HPDE6-E6E7 (cell line): ENCODE data around the gene LATS1.
"Not testable (repeated sequence)": the region's sequence is repeated elsewhere in the genome, so short reads cannot be mapped to it uniquely, and the experiment has no call there.

ENCODE experiments used
- DNase-seq: peaks from one replicate; pipeline ENCODE4 v3.0.0; 2011; ENCODE audit warnings: missing footprints; ENCODE audit errors: extremely low spot score

The LATS1 gene

GRCh38 chr6:149717588-149718458 is at the start of gene LATS1:
TSS of gene LATS1 (minus strand) at chr6:149718101. CDS start at chr6:149702126, 15,975 bp downstream.
- peak; percentile 66 for DNase-seq

GRCh38 chr6:149766156-149766769 is 48.4 kb upstream of the LATS1 start:
- no peak for DNase-seq

DNA sequence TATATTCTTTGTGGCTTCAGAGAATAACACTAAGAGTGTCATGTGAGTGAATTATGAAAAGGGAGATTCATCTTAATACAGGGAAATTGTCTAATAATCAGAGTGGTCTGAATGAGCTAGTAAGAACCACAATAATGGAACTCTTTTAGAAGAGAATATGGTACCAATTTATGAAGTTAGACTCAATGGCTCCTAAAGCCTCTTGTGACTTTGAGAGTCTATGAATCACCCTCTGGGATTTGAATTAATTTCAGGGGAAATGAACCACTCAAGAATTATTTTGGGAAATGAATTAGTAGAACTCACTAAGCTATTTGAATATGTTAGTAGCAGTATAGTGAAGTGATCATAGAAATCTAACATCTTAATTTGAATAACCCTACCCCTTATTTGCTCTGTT is 46.0 kb upstream of the LATS1 start:
- no peak for DNase-seq

DNA sequence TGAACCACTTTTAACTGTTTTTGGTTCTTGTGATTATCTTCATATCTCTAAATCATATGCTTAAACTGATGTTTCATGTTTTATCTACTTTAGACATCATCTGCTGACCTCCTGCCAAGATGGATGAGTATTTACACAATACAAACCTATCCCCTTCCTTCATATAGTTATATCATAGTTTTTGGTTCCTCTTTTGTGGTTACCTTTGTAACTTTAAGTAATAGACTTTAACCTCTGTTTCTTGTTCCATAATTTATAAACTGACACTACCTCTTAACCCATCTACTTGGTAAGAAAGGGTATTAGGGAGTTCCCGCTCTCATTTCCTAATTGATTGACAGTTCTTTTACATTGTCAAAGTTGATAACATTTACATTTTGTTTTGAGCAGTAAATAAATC is 43.5 kb upstream of the LATS1 start:
- DNase-seq: no peak

- DNase-seq: no peak
Measured at GRCh38 chr6:149756261-149756636, 38.3 kb upstream of the LATS1 start.

- no peak for DNase-seq
Measured at GRCh38 chr6:149755300-149756260, 37.7 kb upstream of the LATS1 start.

DNA sequence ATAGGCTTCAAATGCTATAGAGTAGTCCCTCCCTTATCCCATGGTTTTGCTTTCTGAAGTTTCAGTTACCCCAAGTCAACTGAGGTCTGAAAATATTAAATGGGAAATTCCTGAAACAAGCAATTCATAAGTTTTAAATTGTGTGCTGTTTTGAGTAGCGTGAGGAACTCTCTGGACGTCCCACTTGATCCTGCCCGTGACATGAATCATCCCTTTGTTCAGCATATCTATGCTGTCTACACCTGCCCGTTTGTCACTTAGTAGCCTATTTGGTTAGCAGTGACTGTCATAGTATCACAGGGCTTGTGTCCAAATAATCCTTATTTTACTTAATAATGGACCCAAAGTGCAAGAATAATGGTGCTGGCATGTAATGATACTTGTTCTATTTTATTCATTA is 36.6 kb upstream of the LATS1 start:
- DNase-seq: no peak

DNA sequence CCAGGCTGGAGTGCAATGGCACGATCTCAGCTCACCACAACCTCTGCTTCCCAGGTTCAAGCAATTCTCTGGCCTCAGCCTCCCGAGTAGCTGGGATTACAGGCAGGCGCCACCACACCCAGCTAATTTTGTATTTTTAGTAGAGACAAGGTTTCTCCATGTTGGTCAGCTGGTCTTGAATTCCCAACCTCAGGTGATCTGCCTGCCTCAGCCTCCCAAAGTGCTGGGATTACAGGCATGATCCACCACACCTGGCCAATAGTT is 35.4 kb upstream of the LATS1 start:
- not testable (repeated sequence) for DNase-seq

- no peak for DNase-seq
Measured at GRCh38 chr6:149752600-149753373, 34.9 kb upstream of the LATS1 start.

DNA sequence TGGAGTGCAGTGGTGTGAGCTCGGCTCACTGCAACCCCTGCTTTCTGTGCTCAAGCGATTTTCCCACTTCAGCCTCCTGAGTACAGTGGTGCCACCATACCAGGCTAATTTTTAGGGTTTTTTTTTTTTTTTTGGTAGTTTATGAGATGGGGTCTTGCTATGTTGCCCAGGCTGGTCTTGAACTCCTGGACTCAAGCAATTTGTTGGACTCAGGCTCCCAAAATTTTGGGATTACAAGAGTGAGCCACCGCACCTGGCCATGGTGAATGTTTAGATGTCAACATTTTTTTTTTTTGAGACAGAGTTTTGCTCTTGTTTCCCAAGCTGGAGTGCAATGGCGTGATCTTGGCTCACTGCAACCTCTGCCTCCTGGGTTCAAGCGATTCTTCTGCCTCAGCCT is 34.0 kb upstream of the LATS1 start:
- DNase-seq: not testable (repeated sequence)

DNA sequence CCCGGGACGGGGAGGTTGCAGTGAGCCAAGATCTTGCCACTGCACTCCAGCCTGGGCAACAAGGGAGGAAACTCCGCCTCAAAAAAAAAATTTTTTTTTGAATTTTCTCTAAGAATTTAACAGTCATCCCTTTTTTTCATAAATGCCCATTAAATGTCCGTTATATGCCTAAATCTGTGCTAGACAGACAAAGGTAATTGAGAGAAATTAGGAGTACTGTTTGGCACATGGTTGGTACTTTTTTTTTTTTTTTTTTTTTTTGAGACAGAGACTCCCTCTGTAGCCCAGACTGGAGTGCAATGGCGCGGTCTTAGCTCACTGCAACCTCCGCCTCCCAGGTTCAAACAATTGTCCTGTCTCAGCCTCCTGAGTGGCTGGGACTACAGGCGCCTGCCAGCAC is 33.3 kb upstream of the LATS1 start:
- DNase-seq: no peak

- peak; percentile 27 for DNase-seq
Measured at GRCh38 chr6:149750136-149750609, 32.3 kb upstream of the LATS1 start.

DNA sequence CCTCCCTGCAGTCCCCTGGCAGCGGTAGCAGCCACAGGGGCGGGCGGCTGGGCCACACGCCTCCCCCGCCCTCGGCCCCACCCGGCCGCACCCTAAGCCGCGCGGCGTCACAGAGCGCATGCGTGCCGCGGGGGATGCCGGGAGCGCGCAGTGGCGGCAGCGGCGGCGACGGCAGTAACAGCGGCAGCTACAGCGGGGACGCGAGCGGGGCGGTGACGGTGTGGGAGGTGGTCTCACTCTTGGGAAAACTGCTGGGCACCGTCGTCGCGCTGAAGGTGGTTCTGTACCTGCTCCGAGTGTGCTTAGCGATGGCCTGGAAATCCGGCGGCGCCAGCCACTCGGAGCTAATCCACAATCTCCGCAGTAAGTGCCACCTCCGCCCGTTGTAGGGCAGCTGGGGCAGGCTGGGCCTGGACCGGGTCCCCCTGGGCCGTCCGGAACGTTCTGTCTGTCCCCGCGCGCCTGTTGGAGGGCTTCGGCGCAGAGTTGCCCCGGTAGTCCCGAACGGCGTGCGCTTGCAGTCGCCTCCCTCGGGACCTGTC is 31.8 kb upstream of the LATS1 start, which contains the start of gene PCMT1:
Gene PCMT1 (plus strand): TSS at position 148 of the 542 bp plus-strand sequence. CDS start 161 bp downstream, at position 309.
- DNase-seq: peak; percentile 81

GRCh38 chr6:149749082-149749593 is 31.2 kb upstream of the LATS1 start:
- not testable (repeated sequence) for DNase-seq

DNA sequence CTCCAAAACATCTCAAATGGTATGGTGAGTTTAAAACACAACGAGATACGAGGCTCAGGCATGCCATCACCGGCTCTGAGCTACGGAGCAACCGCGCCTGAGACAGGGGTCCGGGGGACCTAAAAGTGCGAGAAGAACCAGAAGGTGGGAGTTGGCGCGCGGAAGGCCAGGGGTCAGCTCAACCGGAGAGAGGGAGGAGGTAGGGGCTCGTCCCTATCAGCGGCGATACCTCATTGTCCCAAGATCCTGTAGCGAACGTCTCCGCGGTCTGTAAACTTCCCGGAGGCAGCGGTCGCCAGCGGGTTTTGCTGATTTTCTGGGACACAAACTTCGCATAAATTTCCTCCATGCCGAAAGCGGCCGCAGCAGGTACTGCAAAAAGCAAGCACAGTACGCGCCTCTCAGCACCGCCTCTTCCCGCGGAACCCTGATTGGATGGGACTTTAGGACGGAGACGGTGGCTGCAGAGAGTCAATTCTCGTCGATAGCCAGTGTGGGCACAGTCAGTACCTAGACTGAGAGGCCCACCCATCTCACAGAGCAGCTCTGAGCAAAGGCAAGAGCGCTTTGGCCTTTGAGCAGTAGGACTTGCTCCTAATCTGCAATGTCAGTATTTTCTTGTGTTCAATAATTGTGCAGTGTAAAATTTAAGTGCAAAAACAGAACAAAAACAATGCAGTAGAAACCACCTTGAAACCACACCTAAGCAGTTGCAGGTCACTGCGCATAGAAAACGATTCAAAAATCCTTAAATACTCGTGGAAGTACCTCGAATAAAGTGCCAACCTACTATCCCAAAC is 28.4 kb upstream of the LATS1 start, which contains the start of gene NUP43:
Gene NUP43 (minus strand): TSS at position 383 of the 800 bp plus-strand sequence. CDS start 34 bp downstream, at position 349.
- DNase-seq: peak; percentile 76

- not testable (repeated sequence) for DNase-seq
Measured at GRCh38 chr6:149745252-149745651, 27.4 kb upstream of the LATS1 start.

- DNase-seq: no peak
Measured at GRCh38 chr6:149734915-149735314, 17.0 kb upstream of the LATS1 start.

DNA sequence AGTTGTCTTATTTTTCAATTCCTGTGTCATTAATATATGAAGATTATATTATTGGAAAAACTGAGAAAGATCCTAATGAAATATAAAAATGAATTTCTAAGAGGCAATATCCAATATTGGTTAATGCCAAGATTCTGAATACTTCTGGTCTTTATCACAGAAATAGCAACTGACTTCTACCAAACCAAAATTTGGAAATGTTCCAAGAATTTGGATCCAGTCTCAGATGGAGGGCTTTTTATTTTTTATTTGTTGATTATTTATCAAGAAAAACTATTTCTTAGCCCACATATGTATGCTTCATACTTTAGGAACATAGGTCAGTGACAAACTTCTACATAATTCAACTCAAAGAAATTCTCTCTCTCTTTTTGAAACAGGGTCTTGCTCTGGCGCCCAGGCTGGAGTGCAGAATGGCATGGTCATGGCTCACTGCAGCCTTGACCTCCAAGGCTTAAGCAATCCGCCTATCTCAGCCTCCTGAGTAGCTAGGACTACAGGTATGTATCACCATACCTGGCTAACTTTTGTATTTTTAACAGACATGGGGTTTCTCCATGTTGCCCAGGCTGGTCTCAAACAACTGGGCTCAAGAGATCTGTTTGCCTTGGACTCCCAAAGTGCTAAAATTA is 15.3 kb upstream of the LATS1 start:
- DNase-seq: no peak

DNA sequence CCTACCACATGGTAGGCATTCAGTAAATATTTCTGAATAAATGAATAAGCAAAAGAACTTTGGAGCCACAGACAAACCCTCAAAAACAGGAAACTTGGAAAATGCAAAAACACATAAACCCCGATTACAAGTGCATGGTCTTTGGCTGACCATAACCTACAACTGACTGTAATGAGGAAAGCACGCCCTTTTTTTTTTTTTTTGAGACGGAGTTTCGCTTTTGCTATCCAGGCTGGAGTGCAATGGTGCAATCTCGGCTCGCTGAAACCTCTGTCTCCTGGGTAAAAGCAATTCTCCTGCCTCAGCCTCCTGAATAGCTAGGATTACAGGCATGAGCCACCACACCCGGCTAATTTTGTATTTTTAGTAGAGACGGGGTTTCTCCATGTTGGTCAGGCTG is 11.9 kb upstream of the LATS1 start:
- no peak for DNase-seq
